HG02840 (cell line): ENCODE results near the gene DUSP15.
"Not testable (repeated sequence)": the region's sequence is repeated elsewhere in the genome, so short reads cannot be mapped to it uniquely, and the experiment has no call there.

Experiments used
- ATAC-seq: cut with Tn5 transposase; IDR thresholded peaks from one replicate; pipeline ENCODE4 v1.9.1; 2021; ENCODE audit warnings: mild to moderate bottlenecking, moderate library complexity, moderate number of reproducible peaks; ENCODE audit not compliant: unreplicated experiment, low FRiP score

Gene DUSP15

DNA sequence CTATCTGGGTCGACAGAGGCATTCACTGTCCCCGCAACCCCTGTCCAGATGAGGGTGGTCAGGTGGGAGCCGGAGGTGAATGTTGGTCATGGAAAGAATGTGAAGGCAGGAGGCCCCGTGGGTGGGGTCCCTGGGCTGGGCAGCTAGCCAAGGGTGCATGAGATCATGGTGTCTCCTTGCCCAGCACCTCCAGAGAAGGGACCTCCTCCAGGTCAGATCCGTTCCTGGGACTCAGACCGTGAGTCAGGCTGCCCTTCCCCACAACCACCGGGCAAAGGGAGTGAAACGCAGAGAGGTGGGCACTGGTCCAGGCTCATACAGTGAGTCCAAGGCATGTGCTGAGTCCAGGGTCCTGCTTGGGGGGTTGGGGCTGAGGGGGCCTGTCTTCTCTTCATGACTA, 28.4 kb downstream of the DUSP15 start:
- ATAC-seq: no peak

DNA sequence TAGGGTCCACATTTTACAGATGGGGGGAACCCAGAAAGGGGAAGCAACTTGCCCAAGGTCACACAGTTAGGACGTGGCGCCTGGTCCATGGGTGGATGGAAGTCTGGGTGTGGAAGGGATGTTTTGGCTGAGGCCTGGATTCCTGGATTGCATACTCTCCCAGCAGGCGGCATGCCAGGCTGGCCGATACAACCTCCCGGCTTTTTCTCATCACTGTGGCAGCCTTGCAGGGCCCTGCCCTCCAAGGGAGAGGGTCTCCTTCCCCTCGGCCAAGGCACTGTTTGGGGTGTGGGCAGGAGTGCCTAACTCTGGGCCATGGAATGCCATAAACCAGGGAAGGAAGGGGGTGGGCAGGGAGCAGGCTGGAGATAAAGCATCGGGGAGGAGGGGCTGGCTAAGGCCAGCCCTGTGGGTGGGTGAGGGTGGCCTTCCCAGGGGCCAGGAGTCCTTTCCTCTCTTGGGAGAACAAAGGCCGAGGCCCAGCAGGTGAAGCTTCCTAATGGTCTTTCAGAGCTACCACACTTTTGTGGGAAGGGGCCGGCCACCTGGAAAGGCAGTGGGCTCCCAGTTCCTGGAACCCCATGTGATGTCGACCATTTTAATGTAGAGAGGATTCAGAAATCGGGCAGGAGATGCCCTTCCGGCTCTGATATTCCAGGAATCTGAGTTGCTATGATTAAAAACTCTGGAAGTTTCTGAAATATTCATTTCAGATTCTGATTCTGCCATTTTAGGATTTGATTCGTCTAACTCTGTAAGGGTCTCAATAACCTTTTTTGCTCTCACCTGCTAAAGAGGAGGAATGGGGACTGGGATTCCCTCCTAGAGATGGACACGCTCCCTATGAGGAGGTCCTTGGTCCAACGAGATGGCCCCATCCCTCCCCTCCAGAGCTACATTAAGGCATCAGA, 29.2 kb downstream of the DUSP15 start:
- no peak for ATAC-seq

DNA sequence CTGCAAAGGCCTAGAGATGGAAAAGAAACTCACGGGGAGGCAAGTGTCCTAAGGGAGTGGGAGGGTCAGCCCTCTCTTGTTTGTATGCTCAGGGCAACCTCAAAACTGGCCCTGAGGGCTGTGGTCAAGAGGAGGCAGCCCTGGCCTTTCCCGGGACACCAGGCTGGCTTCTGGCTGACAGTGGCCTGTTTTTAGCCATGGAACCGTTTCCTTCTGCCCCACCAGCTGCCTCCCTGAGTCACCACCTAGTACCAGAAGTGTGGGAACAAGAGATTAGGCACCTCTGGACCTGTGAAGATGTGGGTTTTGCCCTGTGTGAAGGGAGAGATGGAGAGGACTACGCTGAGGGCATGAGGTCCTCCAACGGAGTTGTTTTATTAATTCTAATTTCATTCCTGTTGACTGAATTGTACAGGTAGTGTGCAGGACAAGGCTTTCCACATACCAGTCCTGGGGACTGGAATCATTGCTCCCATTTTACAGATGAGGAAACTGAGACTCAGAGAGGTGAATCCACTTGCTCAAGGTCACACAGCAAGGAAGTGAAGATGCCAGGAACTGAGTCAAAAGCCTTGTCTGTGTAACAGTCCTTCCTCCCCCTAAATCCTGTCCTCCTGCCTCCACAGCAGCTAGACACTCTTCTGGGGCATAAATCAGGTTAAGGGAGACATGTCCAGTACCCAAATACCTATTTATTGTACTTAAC, 30.4 kb downstream of the DUSP15 start:
- ATAC-seq: no peak

DNA sequence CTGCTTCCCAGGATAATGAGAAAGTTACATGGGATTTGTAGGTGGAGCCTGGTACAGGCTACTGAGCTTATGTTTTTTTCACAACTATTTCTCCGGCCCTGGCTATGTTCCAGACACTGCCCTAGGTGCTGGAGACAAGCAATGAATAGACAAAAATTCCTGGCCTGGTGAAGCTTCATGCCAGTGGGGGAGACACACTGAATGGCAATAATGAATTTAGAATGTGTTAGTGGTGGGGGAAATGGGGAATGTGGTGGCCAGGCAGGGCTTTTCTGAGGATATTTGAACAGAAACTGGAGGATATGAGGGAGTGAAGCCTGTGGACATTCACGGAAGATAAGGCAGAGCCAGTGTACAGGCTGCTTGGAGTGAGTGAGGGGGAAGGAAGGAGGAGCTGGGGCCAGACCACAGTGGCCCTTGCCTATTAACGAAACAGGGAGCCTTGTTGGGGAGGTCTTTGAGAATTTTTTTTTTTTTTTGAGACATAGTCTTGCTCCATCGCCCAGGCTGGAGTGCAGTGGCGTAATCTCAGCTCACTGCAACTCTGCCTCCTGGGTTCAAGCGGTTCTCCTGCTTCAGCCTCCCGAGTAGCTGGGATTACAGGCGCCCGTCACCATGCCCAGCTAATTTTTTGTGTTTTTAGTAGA, 31.6 kb downstream of the DUSP15 start:
- no peak for ATAC-seq

GRCh38 chr20:31837896-31838397, 32.4 kb downstream of the DUSP15 start:
- ATAC-seq: no peak

DNA sequence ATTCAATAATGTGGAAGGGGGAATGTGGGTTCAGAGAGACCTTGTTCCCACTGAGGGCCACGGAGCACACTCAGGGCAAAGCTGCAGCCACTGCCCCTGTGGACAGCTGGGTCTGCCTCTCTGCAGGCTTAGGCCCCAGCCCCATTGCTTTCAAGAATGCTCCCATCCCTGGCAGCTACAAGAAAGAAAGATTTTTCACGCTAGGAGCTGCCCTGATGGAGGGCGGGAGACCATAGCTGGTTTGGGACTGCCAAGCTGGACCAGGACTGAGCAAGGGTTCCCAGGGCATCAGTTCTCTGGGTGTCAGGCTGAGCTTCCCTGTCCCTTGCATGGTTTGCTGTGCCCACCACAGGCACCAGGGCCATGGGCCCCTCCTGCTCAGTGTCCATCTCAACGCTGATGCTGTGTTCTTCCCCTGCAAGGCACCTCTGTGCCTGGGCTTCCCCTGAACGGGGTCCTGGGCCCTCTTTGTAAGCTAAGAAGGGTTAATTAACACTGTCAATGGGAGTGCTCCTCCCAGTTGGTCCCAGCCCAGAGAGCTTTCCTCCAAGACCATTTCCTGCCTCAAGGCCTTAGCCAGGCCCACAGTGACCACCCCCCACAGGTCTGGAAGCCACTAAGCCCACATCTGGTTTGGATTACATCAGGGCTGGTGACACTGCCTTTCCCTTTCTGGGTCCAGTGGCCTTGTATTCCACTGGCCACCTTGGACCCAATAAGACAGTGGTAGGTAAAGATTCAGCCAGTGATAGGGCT, 33.3 kb downstream of the DUSP15 start:
- no peak for ATAC-seq

- ATAC-seq: no peak
Observed at GRCh38 chr20:31835977-31836852, 34.1 kb downstream of the DUSP15 start.

- ATAC-seq: no peak
Observed at GRCh38 chr20:31835554-31835953, 34.8 kb downstream of the DUSP15 start.

DNA sequence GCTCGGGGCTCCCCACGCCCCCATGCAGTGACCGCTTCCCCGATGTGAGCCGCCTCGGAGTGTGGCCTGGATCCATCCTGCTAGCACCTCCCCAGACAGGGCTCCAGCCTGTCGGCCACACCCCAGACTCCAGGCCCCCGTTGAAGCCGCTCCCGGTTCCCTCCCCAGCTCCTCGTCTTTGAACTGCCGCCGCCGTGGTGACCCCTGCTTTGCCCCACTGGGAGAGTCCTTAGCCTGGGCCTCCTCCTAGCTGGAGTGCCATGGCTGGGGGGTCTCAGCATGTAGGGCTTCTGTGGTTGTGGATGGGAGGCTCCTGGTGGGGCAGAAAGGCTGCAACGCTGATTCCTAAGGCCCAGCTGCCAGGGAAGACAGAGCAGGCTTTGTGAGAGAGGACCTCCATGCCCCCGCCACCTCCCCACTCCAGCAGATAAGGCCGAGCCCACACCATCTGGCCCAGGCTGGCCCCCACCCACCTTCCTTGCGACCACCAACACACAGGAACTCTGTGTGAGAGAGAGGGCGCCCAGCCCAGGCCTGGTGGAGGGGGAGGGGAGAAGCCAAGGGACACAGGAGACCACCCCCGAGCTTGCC, 36.3 kb downstream of the DUSP15 start:
- no peak for ATAC-seq

DNA sequence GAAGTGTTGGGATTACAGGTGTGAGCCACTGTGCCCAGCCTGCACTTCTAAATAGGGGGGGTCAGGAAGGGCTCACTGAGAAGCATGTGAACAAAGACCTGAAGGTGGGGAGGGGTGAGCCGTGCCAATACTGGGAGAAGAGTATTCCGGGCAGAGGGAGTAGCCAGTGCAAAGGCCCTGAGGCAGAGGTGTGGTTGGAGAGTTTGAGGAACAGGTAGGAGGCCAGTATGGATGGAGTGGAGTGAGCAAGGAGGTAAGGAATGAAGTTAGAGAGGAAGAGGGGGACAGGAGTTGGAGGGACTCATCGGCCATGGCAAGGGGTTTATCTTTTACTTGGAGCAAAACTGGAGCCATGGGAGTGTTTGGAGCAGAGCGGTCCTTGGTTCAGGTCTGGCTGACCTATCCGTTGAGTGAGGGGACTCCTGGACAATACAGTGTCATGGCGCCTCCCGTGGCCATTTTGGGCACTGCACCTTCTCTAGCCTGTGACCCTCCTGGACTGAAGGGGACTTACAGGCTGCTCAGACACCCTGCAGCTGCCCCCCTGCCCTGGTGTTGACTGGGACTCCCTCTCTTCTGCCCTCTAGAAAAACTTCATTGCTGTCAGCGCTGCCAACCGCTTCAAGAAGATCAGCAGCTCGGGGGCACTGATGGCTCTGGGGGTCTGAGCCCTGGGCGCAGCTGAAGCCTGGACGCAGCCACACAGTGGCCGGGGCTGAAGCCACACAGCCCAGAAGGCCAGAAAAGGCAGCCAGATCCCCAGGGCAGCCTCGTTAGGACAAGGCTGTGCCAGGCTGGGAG, 37.0 kb downstream of the DUSP15 start:
- no peak for ATAC-seq

GRCh38 chr20:31831771-31832306, 38.5 kb downstream of the DUSP15 start:
- no peak for ATAC-seq

DNA sequence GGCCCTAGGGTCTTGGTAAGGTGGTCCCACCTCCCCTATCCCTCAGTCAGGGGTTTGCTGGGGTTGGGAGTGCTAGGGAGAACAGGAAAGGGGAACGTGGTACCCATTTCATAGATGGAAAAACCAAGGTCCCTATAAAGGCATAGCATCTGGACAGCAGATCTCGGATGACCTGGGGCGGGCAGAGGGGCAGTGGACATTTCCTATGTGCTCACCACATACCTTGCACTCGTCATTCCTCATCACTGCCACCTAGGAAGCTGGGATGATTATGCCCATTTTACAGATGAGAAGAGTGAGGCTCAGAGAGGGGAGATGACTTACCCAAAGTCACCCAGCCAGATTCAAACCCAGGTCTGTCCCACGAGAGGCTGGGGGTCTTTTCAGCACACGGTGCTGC, 39.1 kb downstream of the DUSP15 start:
- ATAC-seq: no peak

GRCh38 chr20:31830406-31830981, 39.8 kb downstream of the DUSP15 start:
- no peak for ATAC-seq

DNA sequence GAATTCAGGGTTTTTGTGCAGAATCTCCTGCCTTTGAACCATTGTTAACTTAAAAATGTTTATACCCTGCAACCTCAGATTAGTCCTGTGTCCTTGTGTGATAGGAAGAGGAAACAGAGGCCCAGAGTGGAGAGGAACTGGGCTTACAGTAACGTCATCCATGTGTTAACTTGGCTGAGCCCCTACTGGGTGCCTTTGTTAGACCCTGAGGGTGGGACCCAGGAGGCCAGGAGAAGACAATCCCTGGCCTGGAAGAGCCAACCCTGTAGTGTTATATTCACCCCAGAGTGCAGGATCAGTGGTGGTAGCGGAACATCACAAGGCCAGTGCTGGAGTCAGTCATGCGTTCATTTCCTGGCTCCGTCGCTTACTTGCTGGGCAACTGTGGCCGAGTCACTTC, 40.6 kb downstream of the DUSP15 start:
- ATAC-seq: no peak

DNA sequence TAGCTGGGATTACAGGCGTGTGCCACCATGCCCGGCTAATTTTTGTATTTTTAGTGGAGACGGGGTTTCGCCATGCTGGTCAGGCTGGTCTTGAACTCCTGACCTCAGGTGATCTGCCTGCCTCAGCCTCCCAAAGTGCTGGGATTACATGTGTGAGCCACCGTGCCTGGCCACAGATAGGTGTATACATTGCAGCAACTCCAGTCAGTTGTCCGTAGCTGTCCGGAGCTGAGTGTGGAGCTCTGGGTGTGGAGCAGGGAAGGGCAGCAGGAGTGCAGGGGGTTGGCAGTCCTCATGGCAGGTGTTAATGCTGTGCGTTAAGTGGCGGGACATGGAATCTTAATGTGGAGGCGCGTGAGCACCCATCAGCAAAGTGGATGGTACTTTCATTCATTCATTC, 42.3 kb downstream of the DUSP15 start:
- not testable (repeated sequence) for ATAC-seq

DNA sequence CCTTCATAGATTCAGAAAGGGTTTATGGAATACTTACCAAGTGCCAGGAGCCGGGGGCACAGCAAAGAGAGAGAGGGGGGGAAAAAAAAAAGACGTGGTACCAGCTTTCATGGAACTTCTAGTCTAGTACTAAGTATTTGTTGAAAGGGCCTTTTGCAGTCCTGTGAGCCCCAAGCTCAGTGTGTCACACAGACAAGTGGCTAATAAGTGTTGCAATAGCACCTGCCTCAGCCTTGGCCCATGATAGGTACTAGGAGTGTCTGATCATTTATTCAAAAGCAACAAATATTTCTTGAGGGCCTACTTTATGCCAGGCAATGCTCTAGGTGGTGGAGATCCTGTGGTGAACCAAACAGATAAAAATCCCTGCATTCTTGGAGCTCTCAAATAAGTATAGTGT, 43.3 kb downstream of the DUSP15 start:
- ATAC-seq: no peak

DNA sequence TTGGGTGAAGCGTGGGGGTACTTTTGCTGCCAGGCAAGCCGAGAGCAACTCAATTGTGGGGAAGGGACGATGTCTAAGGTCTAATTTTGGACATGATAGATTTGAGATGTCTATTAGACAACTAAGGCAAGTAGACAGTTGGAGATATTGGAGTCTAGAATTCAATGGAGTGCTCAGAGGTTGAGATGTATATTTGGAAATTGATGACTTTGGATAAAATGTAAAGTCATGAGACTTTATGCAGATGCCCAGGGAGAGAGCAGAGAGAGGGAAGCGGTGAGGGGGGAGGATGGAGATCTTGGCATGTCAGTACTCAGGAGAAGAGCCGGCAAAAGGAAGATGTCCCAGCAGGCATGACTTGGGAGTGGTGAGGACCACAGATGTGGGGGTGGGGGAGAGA, 44.3 kb downstream of the DUSP15 start:
- ATAC-seq: no peak
